HG02678 (cell line): ENCODE measurements around the gene GABBR2.
"Not testable (repeated sequence)": the region's sequence is repeated elsewhere in the genome, so short reads cannot be mapped to it uniquely, and the experiment has no call there.

Source experiments
- ATAC-seq: cut with Tn5 transposase; IDR thresholded peaks from one replicate; pipeline ENCODE4 v1.9.1; 2021; ENCODE audit warnings: mild to moderate bottlenecking, moderate library complexity; ENCODE audit not compliant: unreplicated experiment

The GABBR2 gene

GRCh38 chr9:98283143-98283542 is 425.6 kb downstream of the GABBR2 start:
- ATAC-seq: not testable (repeated sequence)

GRCh38 chr9:98281281-98281680 is 427.5 kb downstream of the GABBR2 start:
- ATAC-seq: no peak

DNA sequence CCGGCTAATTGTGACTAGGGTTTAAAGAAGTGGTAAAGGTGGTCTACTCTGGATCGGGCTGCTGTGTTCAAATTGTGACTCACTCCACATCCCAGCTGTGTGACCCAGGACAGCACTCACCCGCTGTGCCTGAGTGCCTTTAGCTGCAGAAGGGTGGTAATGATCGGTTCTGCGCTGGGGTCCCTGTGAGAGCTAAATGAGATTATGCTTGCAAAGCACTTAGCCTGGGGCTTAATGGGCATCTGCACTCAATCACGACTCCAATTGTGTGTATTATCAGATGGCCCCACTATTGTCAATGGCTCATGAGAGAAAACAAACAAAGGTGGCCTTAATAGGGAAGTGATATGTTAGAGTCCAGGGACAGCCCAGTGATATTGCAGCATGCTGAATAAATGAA is 428.2 kb downstream of the GABBR2 start:
- no peak for ATAC-seq

DNA sequence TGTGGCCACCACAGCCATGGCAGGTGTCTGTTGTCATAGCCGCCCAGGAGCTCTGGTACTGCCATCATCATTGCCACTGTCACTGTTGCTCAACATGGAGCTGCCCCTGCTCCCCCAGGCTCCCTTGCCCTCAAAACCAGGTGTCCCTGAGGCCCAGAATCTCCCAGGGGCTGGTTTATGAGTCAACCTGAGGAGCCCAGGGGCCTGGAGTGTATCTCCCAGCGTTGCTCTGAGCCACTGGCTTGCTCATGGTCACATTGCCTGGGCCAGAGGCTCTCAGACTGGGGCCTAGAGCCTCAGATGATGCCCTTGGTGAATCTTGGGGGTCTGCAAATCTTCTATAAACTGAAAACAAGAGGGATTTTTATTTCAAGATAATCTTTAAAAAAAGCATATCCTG is 428.6 kb downstream of the GABBR2 start:
- ATAC-seq: no peak

- ATAC-seq: no peak
Measured at GRCh38 chr9:98276907-98277469, 431.7 kb downstream of the GABBR2 start.

- ATAC-seq: no peak
Measured at GRCh38 chr9:98275159-98275558, 433.6 kb downstream of the GABBR2 start.

GRCh38 chr9:98272083-98272482 is 436.7 kb downstream of the GABBR2 start:
- ATAC-seq: no peak

DNA sequence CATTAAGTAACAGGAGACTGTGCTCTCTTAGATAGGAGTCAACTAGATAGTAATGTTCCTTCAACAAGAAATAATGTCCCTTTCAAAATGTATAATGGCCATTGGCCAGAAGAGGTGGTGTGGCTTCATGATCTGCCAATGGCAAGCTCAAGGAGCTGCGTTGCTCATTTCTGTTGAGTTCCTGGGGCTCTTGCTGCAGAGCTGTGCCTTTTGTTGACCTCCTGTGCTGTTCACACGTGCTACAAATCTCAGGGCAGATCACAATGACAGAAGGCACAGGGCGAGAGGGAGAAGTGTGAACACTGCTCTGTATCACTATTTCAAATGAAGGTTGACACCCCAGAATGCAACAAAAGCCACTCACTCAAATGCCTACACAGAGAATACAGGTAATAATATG is 437.3 kb downstream of the GABBR2 start:
- no peak for ATAC-seq

DNA sequence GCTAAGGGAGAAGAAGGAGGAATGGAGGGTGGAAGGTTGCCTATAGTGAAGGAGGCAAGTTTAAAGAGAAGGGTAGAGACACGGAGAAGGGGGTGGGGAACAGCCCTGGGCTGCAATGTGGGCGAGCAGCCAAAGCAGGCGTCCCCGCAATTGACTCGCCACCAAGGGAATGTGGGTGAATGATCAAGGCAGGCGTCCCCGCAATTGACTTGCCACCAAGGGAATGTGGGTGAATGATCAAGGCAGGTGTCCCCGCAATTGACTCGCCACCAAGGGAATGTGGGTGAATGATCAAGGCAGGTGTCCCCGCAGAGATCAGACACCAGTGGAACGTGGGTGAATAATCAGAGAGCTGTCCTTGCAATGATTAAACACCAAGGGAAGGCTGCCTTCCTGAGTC is 438.5 kb downstream of the GABBR2 start:
- ATAC-seq: not testable (repeated sequence)

- not testable (repeated sequence) for ATAC-seq
Measured at GRCh38 chr9:98269652-98270051, 439.1 kb downstream of the GABBR2 start.

- ATAC-seq: not testable (repeated sequence)
Measured at GRCh38 chr9:98267556-98267955, 441.2 kb downstream of the GABBR2 start.

GRCh38 chr9:98264516-98264915 is 444.2 kb downstream of the GABBR2 start:
- ATAC-seq: no peak

DNA sequence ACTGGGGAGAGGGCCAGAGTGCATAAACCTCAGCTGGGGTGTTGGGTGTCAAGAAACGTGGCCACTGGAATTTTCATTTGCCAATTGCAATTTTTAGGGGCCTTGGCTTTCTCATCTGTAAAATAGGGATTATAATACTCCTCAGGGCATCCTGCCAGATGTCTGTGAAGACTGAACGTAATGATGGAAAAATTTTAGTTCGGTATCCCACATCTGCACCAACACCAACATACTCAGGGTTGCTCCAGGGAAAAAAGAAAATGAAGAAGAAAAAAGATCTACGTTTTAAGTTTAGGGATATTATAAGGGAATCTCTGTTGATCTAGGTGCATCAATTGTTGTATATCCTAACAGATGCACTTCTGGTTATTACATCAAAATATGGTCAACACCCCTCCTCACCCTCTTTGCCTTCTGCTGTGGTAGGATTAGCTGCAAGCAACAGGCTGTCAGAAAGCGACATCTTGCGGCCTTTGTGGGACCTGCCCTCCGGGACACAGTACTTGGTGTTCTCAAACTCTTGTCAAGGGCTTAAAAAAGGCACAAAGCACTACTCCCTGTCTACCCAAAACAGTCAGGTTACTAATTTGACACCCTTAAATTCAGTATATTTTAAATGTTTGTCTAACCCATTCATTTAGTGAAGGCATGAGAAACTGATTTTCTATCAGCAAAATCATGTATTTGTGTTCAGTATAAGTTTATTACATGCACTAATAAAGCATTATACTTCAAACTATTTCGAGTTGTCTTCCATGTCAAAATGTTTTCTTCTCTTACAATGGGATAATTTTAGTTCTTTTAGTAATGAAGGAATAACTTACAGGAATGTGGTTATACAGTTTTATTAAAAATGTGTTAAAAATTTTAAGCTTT is 445.0 kb downstream of the GABBR2 start:
- peak; percentile 94 for ATAC-seq

- no peak for ATAC-seq
Measured at GRCh38 chr9:98263080-98263479, 445.7 kb downstream of the GABBR2 start.

GRCh38 chr9:98262056-98262455 is 446.7 kb downstream of the GABBR2 start:
- ATAC-seq: no peak

- ATAC-seq: no peak
Measured at GRCh38 chr9:98260635-98261034, 448.1 kb downstream of the GABBR2 start.

DNA sequence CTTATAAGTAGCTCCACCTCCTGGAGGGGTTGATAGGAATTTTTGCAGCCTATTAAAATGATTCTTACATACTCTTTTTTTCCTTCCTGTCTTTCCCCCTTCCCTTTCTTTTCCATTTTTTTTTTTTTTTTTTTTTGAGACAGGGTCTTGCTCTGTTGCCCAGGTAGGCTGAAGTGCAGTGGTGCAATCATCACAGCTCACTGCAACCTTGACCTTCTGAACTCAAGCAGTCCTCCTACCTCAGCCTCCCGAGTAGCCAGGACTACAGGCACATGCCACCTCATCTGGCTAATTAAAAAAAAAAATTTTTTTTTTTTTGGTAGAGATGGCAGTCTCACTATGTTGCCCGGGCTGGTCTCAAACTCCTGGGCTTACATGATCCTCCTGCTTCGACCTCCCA is 448.9 kb downstream of the GABBR2 start:
- ATAC-seq: no peak

GRCh38 chr9:98256756-98257155 is 452.0 kb downstream of the GABBR2 start:
- no peak for ATAC-seq

- ATAC-seq: peak; percentile 90
Measured at GRCh38 chr9:98255578-98256296, 453.0 kb downstream of the GABBR2 start, which contains the start of gene TBC1D2. Gene TBC1D2, minus strand, starts transcription at chr9:98255649. Its CDS starts 108 bp downstream, at chr9:98255541.

DNA sequence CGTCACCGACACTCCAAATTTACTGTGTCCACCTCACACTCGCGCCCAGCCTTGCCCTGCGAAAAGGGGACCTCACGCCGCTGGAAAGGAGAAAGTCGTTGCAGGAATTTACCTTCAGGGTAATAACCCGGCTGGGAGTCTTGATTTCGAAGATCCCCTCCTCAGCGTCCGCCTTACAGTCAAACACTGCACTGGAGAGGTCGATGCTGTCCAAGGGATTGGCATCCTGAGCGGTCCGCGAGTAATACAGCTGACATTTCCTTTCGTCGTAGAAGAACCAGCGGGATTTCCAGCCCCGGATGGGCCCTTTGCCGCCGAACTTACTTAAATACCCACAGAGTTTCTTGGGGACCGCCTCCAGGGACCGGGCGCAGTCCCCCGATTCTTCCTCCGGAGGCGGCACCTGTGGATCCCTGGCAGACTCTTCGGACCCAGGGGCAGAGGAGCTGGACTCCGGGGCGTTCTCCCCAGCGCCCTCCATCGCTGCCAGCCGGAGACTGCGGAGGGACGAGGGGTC is 453.6 kb downstream of the GABBR2 start:
- peak; percentile 25 for ATAC-seq
